Kidney epithelial cell (primary cell): Measurements from ENCODE around the gene PHF10. TPM values are rescaled to one million over a fixed set of nuclear protein-coding genes. Genes with fewer than 3 reads are reported as not detected.

ENCODE experiments used
- DNase-seq: peaks from one replicate; pipeline ENCODE4 v3.0.0-alpha.2; 2010; ENCODE audit warnings: low read depth
- H3K27me3 ChIP-seq: 2 replicates; pipeline ENCODE4 v1.6.0; 2011; ENCODE audit warnings: low read length; ENCODE audit not compliant: control insufficient read depth, insufficient read depth
- H3K36me3 ChIP-seq: 2 replicates; pipeline ENCODE4 v1.5.1; 2011; ENCODE audit warnings: low read length; ENCODE audit not compliant: control insufficient read depth, insufficient read depth
- H3K4me3 ChIP-seq: 2 replicates; pipeline ENCODE4 v1.5.1; 2011; ENCODE audit warnings: low read depth, mild to moderate bottlenecking, control low read depth, low read length
- CTCF ChIP-seq: IDR thresholded peaks from 2 replicates; pipeline ENCODE4 v1.5.1; 2011; ENCODE audit warnings: mild to moderate bottlenecking, moderate library complexity, low read length, control low read depth, inconsistent platforms; ENCODE audit not compliant: insufficient read depth, poor library complexity, severe bottlenecking
- total RNA-seq: library from RNA; depleted of rRNA; stranded (reverse); fragments of >200 nt; gene quantifications from 2 replicates; pipeline ENCODE4 v1.2.3, GENCODE V29; 2015

Gene PHF10
- total RNA-seq, 1 donor from 2014 or later = 31.3 TPM

- H3K36me3 ChIP-seq = peaks cover 1% of the 10 kb centered on the region
- H3K4me3 ChIP-seq = no peak overlapping the region
- H3K27me3 ChIP-seq = no peaks in the 10 kb centered on the region
- no peak for TF ChIP-seq CTCF
- no peak for DNase-seq
These were observed 62.9 kb downstream of the PHF10 start for GRCh38 chr6:169661391-169661756.

GRCh38 chr6:169660751-169661390 is 63.4 kb downstream of the PHF10 start:
- Histone ChIP-seq H3K4me3 (no peak overlapping the region), H3K27me3 (no peaks in the 10 kb centered on the region), H3K36me3 (peaks cover 1% of the 10 kb centered on the region)
- no peak for DNase-seq
- no peak for TF ChIP-seq CTCF

GRCh38 chr6:169659820-169660610 is 64.3 kb downstream of the PHF10 start:
- no peak for DNase-seq
- H3K36me3 ChIP-seq = peaks cover 1% of the 10 kb centered on the region
- H3K4me3 ChIP-seq = no peak overlapping the region
- no peaks in the 10 kb centered on the region for H3K27me3 ChIP-seq
- TF ChIP-seq CTCF = no peak

GRCh38 chr6:169657284-169657610 is 67.1 kb downstream of the PHF10 start:
- H3K36me3 ChIP-seq = peaks cover 1% of the 10 kb centered on the region
- no peak for TF ChIP-seq CTCF
- H3K27me3 ChIP-seq = no peaks in the 10 kb centered on the region
- no peak overlapping the region for H3K4me3 ChIP-seq
- no peak for DNase-seq

- DNase-seq = no peak
- Histone ChIP-seq H3K4me3 (no peak overlapping the region), H3K27me3 (no peaks in the 10 kb centered on the region), H3K36me3 (peaks cover 1% of the 10 kb centered on the region)
- TF ChIP-seq CTCF = no peak
These were observed 67.6 kb downstream of the PHF10 start for GRCh38 chr6:169656546-169657283.
